NCI-H1092 (cell line): ENCODE results near the gene IQCB1.
"Not testable (repeated sequence)": the region's sequence is repeated elsewhere in the genome, so short reads cannot be mapped to it uniquely, and the experiment has no call there.

Source experiments
- DNase-seq: peaks from one replicate; lab custom pipeline; 2025; lab: John Stamatoyannopoulos, UW

The IQCB1 gene

GRCh38 chr3:121748680-121749275 lies 86.1 kb downstream of the IQCB1 start:
- peak; percentile 1 for DNase-seq

- no peak for DNase-seq
These were observed 86.9 kb downstream of the IQCB1 start for GRCh38 chr3:121747976-121748375.

GRCh38 chr3:121743106-121743505 lies 91.8 kb downstream of the IQCB1 start:
- not testable (repeated sequence) for DNase-seq

- DNase-seq, result no peak
These were observed 94.0 kb downstream of the IQCB1 start for GRCh38 chr3:121740896-121741295.

GRCh38 chr3:121739902-121740301 lies 95.0 kb downstream of the IQCB1 start:
- no peak for DNase-seq

- no peak for DNase-seq
These were observed 97.2 kb downstream of the IQCB1 start for GRCh38 chr3:121737644-121738043.

- no peak for DNase-seq
These were observed 98.7 kb downstream of the IQCB1 start for GRCh38 chr3:121736112-121736511.

GRCh38 chr3:121735047-121735696 lies 99.7 kb downstream of the IQCB1 start:
- no peak for DNase-seq

GRCh38 chr3:121730940-121731687 lies 103.7 kb downstream of the IQCB1 start:
- DNase-seq, result no peak

GRCh38 chr3:121724130-121724529 lies 110.7 kb downstream of the IQCB1 start:
- DNase-seq, result no peak

- no peak for DNase-seq
These were observed 111.4 kb downstream of the IQCB1 start for GRCh38 chr3:121723485-121723884.

- no peak for DNase-seq
These were observed 112.4 kb downstream of the IQCB1 start for GRCh38 chr3:121722411-121722810.

GRCh38 chr3:121720163-121720562 lies 114.7 kb downstream of the IQCB1 start:
- no peak for DNase-seq
